MM.1S (cell line): ENCODE data around the gene EPN3.

ENCODE experiments used
- DNase-seq: peaks from one replicate; pipeline ENCODE4 v3.0.0-alpha.2; 2015
- H2AFZ ChIP-seq: fragments of 300-600 bp; sonication (generic); 2 replicates; pipeline ENCODE4 v1.6.0; 2016; ENCODE audit warnings: antibody characterized with exemption, low read length
- H3F3A ChIP-seq: fragments of 300-600 bp; sonication (generic); 2 replicates; pipeline ENCODE4 v1.6.1; 2016; ENCODE audit warnings: mild to moderate bottlenecking, antibody characterized with exemption, low read length, moderate library complexity, mixed read lengths; ENCODE audit not compliant: insufficient read depth
- H3K27ac ChIP-seq: fragments of 300-600 bp; sonication (generic); 2 replicates; pipeline ENCODE4 v1.5.1; 2016; ENCODE audit warnings: mild to moderate bottlenecking, low read length
- H3K27me3 ChIP-seq: fragments of 300-600 bp; sonication (generic); replicated peaks from 2 replicates; pipeline ENCODE4 v1.6.0; 2016; ENCODE audit warnings: low read length; ENCODE audit not compliant: insufficient read depth
- H3K36me3 ChIP-seq: fragments of 300-600 bp; sonication (generic); replicated peaks from 2 replicates; pipeline ENCODE4 v1.6.1; 2016; ENCODE audit warnings: mild to moderate bottlenecking, low read length, mixed read lengths; ENCODE audit not compliant: insufficient read depth
- H3K4me1 ChIP-seq: fragments of 300-600 bp; sonication (generic); 2 replicates; pipeline ENCODE4 v1.6.1; 2016; ENCODE audit warnings: low read length, mixed read lengths
- H3K4me2 ChIP-seq: fragments of 300-600 bp; sonication (generic); 2 replicates; pipeline ENCODE4 v1.6.0; 2016; ENCODE audit warnings: low read depth, low read length
- H3K4me3 ChIP-seq: fragments of 300-600 bp; sonication (generic); 2 replicates; pipeline ENCODE4 v1.5.1; 2016; ENCODE audit warnings: low read length, mixed read lengths
- H3K79me2 ChIP-seq: fragments of 300-600 bp; sonication (generic); 2 replicates; pipeline ENCODE4 v1.6.1; 2016; ENCODE audit warnings: mixed run types, low read length, mixed read lengths
- H3K9ac ChIP-seq: fragments of 300-600 bp; sonication (generic); 2 replicates; pipeline ENCODE4 v1.6.1; 2016; ENCODE audit warnings: low read length, mixed read lengths
- H3K9me2 ChIP-seq: fragments of 300-600 bp; sonication (generic); replicated peaks from 2 replicates; pipeline ENCODE4 v1.6.1; 2016; ENCODE audit warnings: mild to moderate bottlenecking, low read length, mixed read lengths; ENCODE audit not compliant: insufficient read depth
- H3K9me3 ChIP-seq: fragments of 300-600 bp; sonication (generic); replicated peaks from 2 replicates; pipeline ENCODE4 v1.6.1; 2016; ENCODE audit warnings: mild to moderate bottlenecking, low read length, mixed read lengths; ENCODE audit not compliant: insufficient read depth
- H4K20me1 ChIP-seq: fragments of 300-600 bp; sonication (generic); 2 replicates; pipeline ENCODE4 v1.6.1; 2016; ENCODE audit warnings: mild to moderate bottlenecking, low read length, moderate library complexity, mixed read lengths; ENCODE audit not compliant: insufficient read depth
- CTCF ChIP-seq: fragments of 300-600 bp; sonication (generic); IDR thresholded peaks from 2 replicates; pipeline ENCODE4 v1.5.1; 2016; ENCODE audit warnings: antibody characterized with exemption, low read length, mixed read lengths
- EZH2 ChIP-seq: fragments of 300-600 bp; sonication (generic); optimal IDR thresholded peaks from 2 replicates; pipeline ENCODE3; 2017; ENCODE audit warnings: low read depth, mild to moderate bottlenecking, antibody characterized with exemption, low read length, mixed read lengths
- EZH2phosphoT487 ChIP-seq: fragments of 300-600 bp; sonication (generic); IDR thresholded peaks from 2 replicates; pipeline ENCODE4 v1.6.1; 2018; ENCODE audit warnings: antibody characterized with exemption, low read length

EPN3 gene

GRCh38 chr17:50529849-50530248, 2.7 kb upstream of the EPN3 start:
- H3K36me3 ChIP-seq = no peaks in the 10 kb centered on the region
- no peaks in the 10 kb centered on the region for H3K9me3 ChIP-seq
- DNase-seq = no peak
- no peaks in the 10 kb centered on the region for H3K79me2 ChIP-seq
- H3K9ac ChIP-seq = no peak overlapping the region
- no peaks in the 10 kb centered on the region for H3F3A ChIP-seq
- no peaks in the 10 kb centered on the region for H4K20me1 ChIP-seq
- H3K9me2 ChIP-seq = no peaks in the 10 kb centered on the region
- no peak overlapping the region for H3K27ac ChIP-seq
- no peak overlapping the region for H3K4me3 ChIP-seq
- no peak overlapping the region for H2AFZ ChIP-seq
- no peaks in the 10 kb centered on the region for H3K4me1 ChIP-seq
- TF ChIP-seq EZH2phosphoT487 = no peak
- no peak overlapping the region for H3K4me2 ChIP-seq
- H3K27me3 ChIP-seq = peaks cover 39% of the 10 kb centered on the region

DNA sequence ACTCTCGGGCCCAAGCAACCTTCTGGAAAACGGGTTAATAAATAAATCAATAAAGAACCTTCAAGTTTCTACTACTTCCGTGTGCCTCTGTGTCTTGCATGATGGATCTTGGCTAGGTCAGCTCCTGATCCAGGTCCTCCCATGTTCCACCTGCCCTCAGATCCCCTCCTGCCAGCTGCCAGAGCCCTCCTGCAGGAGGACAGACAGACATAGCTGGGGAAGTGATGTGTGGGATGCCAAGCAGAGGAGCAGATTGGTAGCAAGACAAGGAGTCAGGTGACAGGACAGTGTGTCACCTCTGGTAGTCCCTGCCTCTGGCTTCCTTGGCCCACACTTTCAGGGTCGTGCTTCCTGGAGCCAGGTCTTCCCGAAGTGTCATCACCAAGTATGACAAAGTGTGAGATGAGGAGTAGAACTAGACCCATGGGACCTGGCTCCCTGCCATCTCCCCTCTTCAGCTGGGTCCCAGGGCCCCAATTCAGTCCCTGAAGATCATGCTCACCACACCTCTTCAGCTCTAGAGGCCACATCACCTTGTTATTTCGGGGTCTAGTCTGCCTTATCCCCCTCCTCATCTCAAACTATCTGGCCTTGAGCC, 1.0 kb upstream of the EPN3 start:
- no peaks in the 10 kb centered on the region for H3K9me2 ChIP-seq
- no peaks in the 10 kb centered on the region for H3K4me1 ChIP-seq
- H3K79me2 ChIP-seq = no peaks in the 10 kb centered on the region
- TF ChIP-seq EZH2 (no peak), EZH2phosphoT487 (no peak), CTCF (no peak)
- H3K9ac ChIP-seq = no peak overlapping the region
- no peaks in the 10 kb centered on the region for H4K20me1 ChIP-seq
- H3K27me3 ChIP-seq = peaks cover 54% of the 10 kb centered on the region
- no peak for DNase-seq
- no peaks in the 10 kb centered on the region for H3F3A ChIP-seq
- no peak overlapping the region for H2AFZ ChIP-seq
- no peaks in the 10 kb centered on the region for H3K36me3 ChIP-seq
- no peak overlapping the region for H3K4me2 ChIP-seq
- H3K27ac ChIP-seq = no peak overlapping the region
- H3K4me3 ChIP-seq = no peak overlapping the region
- H3K9me3 ChIP-seq = no peaks in the 10 kb centered on the region

- Histone ChIP-seq H3K4me1 (no peaks in the 10 kb centered on the region), H3K36me3 (no peaks in the 10 kb centered on the region), H3K9me3 (no peaks in the 10 kb centered on the region), H3K79me2 (no peaks in the 10 kb centered on the region), H3K9ac (no peak overlapping the region), H3K9me2 (no peaks in the 10 kb centered on the region), H3K27ac (no peak overlapping the region), H2AFZ (no peak overlapping the region), H4K20me1 (no peaks in the 10 kb centered on the region), H3K4me2 (no peak overlapping the region), H3F3A (no peaks in the 10 kb centered on the region), H3K27me3 (peaks cover 71% of the 10 kb centered on the region), H3K4me3 (no peak overlapping the region)
- no peak for TF ChIP-seq EZH2phosphoT487
- TF ChIP-seq CTCF = no peak
- no peak for TF ChIP-seq EZH2
- no peak for DNase-seq
Observed at GRCh38 chr17:50533185-50533584, 650 bp downstream of the EPN3 start.

DNA sequence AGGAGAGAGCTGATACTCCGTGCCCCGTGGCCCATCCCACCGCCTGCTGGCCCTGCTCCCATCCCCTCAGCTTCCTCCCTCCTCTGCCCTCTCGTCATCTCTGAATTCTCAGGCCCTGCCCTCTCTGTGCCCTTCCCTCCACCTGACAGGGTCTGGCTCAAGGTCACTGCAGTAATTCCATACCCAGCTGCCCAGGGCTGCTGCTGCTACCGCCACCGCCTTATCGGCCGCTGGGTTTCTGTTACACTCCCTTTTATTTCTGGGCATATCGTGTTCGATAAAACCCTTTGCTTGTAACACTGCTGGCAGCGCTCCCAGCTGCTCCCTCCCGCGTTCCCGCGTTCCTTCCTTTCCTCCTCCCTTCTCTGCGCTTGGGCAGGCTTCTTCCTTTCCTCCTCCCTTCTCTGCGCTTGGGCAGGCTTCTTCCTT, 1.2 kb downstream of the EPN3 start:
- Histone ChIP-seq H3F3A (no peaks in the 10 kb centered on the region), H3K36me3 (no peaks in the 10 kb centered on the region), H3K27me3 (peaks cover 74% of the 10 kb centered on the region), H3K9ac (no peak overlapping the region), H3K79me2 (no peaks in the 10 kb centered on the region), H4K20me1 (no peaks in the 10 kb centered on the region), H3K27ac (no peak overlapping the region), H3K4me2 (no peak overlapping the region), H2AFZ (0 out of 2 replicates have a peak overlapping the region, but pooled peaks have one; percentile 8), H3K9me3 (no peaks in the 10 kb centered on the region), H3K9me2 (no peaks in the 10 kb centered on the region), H3K4me1 (peaks cover 4% of the 10 kb centered on the region; the same call in 1 of the 2 replicates), H3K4me3 (no peak overlapping the region)
- TF ChIP-seq CTCF (no peak), EZH2 (no peak), EZH2phosphoT487 (no peak)
- DNase-seq = no peak
